GM23338 (cell line): Measurements from ENCODE around the gene ANTXR2. TPM values are rescaled to one million over a fixed set of nuclear protein-coding genes. Genes with fewer than 3 reads are reported as not detected.

ENCODE experiments used
- ATAC-seq: fragments of 200-7000 bp; cut with Tn5 transposase; 3 replicates; pipeline ENCODE4 v1.9.1; 2020
- DNase-seq: peaks from one replicate; pipeline ENCODE4 v3.0.0-alpha.2; 2015; ENCODE audit warnings: low spot score
- H2AFZ ChIP-seq: fragments of 200-600 bp; sonication (generic); 2 replicates; pipeline ENCODE4 v1.8.0; 2016; ENCODE audit warnings: antibody characterized with exemption, mild to moderate bottlenecking, moderate library complexity
- H3F3A ChIP-seq: fragments of 200-600 bp; sonication (generic); replicated peaks from 2 replicates; pipeline ENCODE4 v1.8.0; 2017; ENCODE audit warnings: antibody characterized with exemption, mixed run types, low read depth
- H3K27ac ChIP-seq: fragments of 200-600 bp; sonication (generic); 2 replicates; pipeline ENCODE4 v1.6.1; 2016; ENCODE audit warnings: low read depth
- H3K27me3 ChIP-seq: fragments of 200-600 bp; sonication (generic); 2 replicates; pipeline ENCODE4 v1.8.0; 2016; ENCODE audit warnings: mild to moderate bottlenecking, mixed run types, moderate library complexity; ENCODE audit not compliant: insufficient read depth
- H3K36me3 ChIP-seq: fragments of 200-600 bp; sonication (generic); 2 replicates; pipeline ENCODE4 v1.8.0; 2016; ENCODE audit warnings: mild to moderate bottlenecking; ENCODE audit not compliant: insufficient read depth
- H3K4me1 ChIP-seq: fragments of 200-600 bp; sonication (generic); 2 replicates; pipeline ENCODE4 v1.8.0; 2016; ENCODE audit warnings: mild to moderate bottlenecking, moderate library complexity; ENCODE audit not compliant: insufficient read depth
- H3K4me2 ChIP-seq: fragments of 200-600 bp; sonication (generic); 2 replicates; pipeline ENCODE4 v1.7.1; 2017; ENCODE audit warnings: mixed run types
- H3K4me3 ChIP-seq: fragments of 200-600 bp; sonication (generic); 2 replicates; pipeline ENCODE4 v1.6.1; 2016; ENCODE audit warnings: mixed run types
- H3K79me2 ChIP-seq: fragments of 200-600 bp; sonication (generic); replicated peaks from 2 replicates; pipeline ENCODE4 v1.8.0; 2017; ENCODE audit warnings: mild to moderate bottlenecking; ENCODE audit not compliant: insufficient read depth
- H3K9me2 ChIP-seq: fragments of 200-600 bp; sonication (generic); 2 replicates; pipeline ENCODE4 v1.8.0; 2017; ENCODE audit not compliant: insufficient read depth
- H4K20me1 ChIP-seq: fragments of 200-600 bp; sonication (generic); replicated peaks from 2 replicates; pipeline ENCODE4 v1.8.0; 2017; ENCODE audit warnings: mild to moderate bottlenecking; ENCODE audit not compliant: insufficient read depth
- H3K27ac Mint-ChIP-seq: 2 replicates; pipeline ENCODE4 v1.8.0; 2020; ENCODE audit warnings: inconsistent platforms, mild to moderate bottlenecking, moderate library complexity, mixed read lengths
- H3K27me3 Mint-ChIP-seq: 3 replicates; pipeline ENCODE4 v1.8.0; 2022; ENCODE audit warnings: low read depth, mild to moderate bottlenecking, moderate library complexity, mixed read lengths, inconsistent platforms; ENCODE audit not compliant: insufficient read depth, poor library complexity
- H3K36me3 Mint-ChIP-seq: 3 replicates; pipeline ENCODE4 v1.8.0; 2021; ENCODE audit warnings: low read depth, mild to moderate bottlenecking, inconsistent platforms, moderate library complexity, mixed read lengths
- H3K4me1 Mint-ChIP-seq: 3 replicates; pipeline ENCODE4 v1.8.0; 2020; ENCODE audit warnings: mild to moderate bottlenecking, inconsistent platforms, mixed read lengths
- H3K4me3 Mint-ChIP-seq: 3 replicates; pipeline ENCODE4 v1.8.0; 2021; ENCODE audit warnings: moderate library complexity, mild to moderate bottlenecking, inconsistent platforms, mixed read lengths
- H3K9me3 Mint-ChIP-seq: 3 replicates; pipeline ENCODE4 v1.8.0; 2020; ENCODE audit warnings: moderate library complexity, mild to moderate bottlenecking, inconsistent platforms, mixed read lengths
- CREB1 ChIP-seq: fragments of 250-450 bp; sonication (Bioruptor Pico); IDR thresholded peaks from 2 replicates; pipeline ENCODE4 v1.5.0; 2020; ENCODE audit warnings: low read depth, mild to moderate bottlenecking, moderate library complexity
- ETS1 ChIP-seq: IDR thresholded peaks from 2 replicates; pipeline ENCODE4 v1.6.1; 2016; ENCODE audit warnings: antibody characterized with exemption
- NANOG ChIP-seq: IDR thresholded peaks from 2 replicates; pipeline ENCODE4 v1.6.1; 2016; ENCODE audit warnings: antibody characterized with exemption, borderline replicate concordance
- POLR2AphosphoS5 ChIP-seq: IDR thresholded peaks from 2 replicates; pipeline ENCODE4 v1.6.1; 2016; ENCODE audit warnings: antibody characterized with exemption, low read depth
- STAT1 ChIP-seq: IDR thresholded peaks from one replicate; pipeline ENCODE4 v1.6.1; 2016; ENCODE audit warnings: antibody characterized with exemption; ENCODE audit not compliant: unreplicated experiment
- ZNF331 ChIP-seq: fragments of 250-450 bp; sonication (Bioruptor Pico); IDR thresholded peaks from 2 replicates; pipeline ENCODE4 v1.5.0; 2020; ENCODE audit warnings: low read depth, mild to moderate bottlenecking, moderate library complexity
- ZNF462 ChIP-seq: fragments of 250-450 bp; sonication (Bioruptor Pico); IDR thresholded peaks from 2 replicates; pipeline ENCODE4 v1.5.0; 2020; ENCODE audit warnings: mild to moderate bottlenecking, moderate library complexity
- polyA plus RNA-seq: library from polyadenylated mRNA; unstranded; fragments of >200 nt; fragmentation: Nextera tagmentation; extraction: Ambion mirVana; gene quantifications from 2 replicates; pipeline ENCODE4 v1.2.1, GENCODE V29; 2016
- total RNA-seq: library from RNA; depleted of rRNA; stranded (reverse); fragments of >200 nt; shearing (Covaris generic); gene quantifications from 2 replicates; pipeline ENCODE4 v1.2.3, GENCODE V29; 2014

The ANTXR2 gene
- total and polyA plus RNA-seq, 2 experiments from 2014 or later: 2.0 to 5.3 TPM

GRCh38 chr4:80093563-80093962, 20.5 kb upstream of the ANTXR2 start:
- Histone ChIP-seq H3K79me2 (no peaks in the 10 kb centered on the region), H3F3A (no peaks in the 10 kb centered on the region), H2AFZ (no peak overlapping the region), H3K36me3 (no peaks in the 10 kb centered on the region), H3K27me3 (no peaks in the 10 kb centered on the region), H3K4me1 (no peaks in the 10 kb centered on the region), H3K4me3 (no peak overlapping the region), H4K20me1 (no peaks in the 10 kb centered on the region), H3K27ac (no peak overlapping the region), H3K4me2 (no peak overlapping the region), H3K9me2 (no peaks in the 10 kb centered on the region)
- H3K4me1 Mint-ChIP-seq: no peaks in the 10 kb centered on the region
- peaks cover 1% of the 10 kb centered on the region for H3K27me3 Mint-ChIP-seq
- no peak overlapping the region for H3K27ac Mint-ChIP-seq
- no peak for ATAC-seq
- no peaks in the 10 kb centered on the region for H3K36me3 Mint-ChIP-seq
- no peak for DNase-seq
- H3K4me3 Mint-ChIP-seq: no peak overlapping the region
- no peaks in the 10 kb centered on the region for H3K9me3 Mint-ChIP-seq
- no peak for TF ChIP-seq POLR2AphosphoS5
- no peak for TF ChIP-seq NANOG
- no peak for TF ChIP-seq ZNF462 (CRISPR knock-in tag)
- TF ChIP-seq ETS1: no peak
- TF ChIP-seq CREB1 (CRISPR knock-in tag): no peak
- TF ChIP-seq STAT1: no peak
- no peak for TF ChIP-seq ZNF331
